Measurements from ENCODE around the gene HNRNPUL2. TPM values are rescaled to one million over a fixed set of nuclear protein-coding genes. Genes with fewer than 3 reads are reported as not detected.

The HNRNPUL2 gene
- total RNA-seq, 4 donors from 2014 or later, result 24.2 to 43.7 (median 31.0) TPM

DNA sequence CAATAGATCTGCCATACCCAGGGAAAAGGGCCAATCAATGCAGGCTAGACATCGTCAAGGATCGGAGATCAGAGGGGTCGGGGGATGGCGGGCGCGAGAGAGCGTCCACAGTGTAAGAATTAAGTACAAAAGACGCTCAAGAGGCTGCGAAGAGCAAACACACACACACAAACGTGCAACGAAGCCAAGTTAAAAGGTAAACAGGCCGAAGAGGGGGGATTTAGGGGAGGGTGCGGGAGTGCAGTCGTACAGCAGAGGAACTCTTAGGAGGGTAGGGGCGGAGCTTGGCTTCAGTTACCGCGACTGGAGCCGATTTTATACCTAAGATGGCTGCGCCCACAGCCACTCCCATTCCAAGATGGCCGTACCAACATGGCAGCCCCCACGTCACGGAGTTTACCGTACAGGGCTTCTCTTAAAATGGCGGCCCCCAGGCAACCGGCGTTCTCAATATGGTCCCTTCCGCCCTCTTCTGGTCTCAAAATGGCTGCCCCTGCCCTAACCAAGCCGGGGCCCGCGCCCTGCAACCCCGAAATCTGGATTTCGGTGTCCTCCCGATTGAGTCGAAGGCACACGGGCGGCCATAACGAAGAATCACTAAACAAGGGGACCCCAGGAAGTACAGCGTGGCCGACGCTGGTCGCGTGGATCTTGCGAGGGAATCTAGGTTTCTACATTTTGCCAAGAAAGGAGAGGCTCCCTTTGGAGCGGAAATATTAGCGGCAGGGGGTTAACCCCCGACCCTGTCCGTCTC, 17.8 kb downstream of the HNRNPUL2 start:
- H3K27ac ChIP-seq, result peak overlapping the region; percentile 85 to 95 (median 94)
- no peaks in the 10 kb centered on the region for H3K27me3 ChIP-seq
- TF ChIP-seq, protein P1, sequence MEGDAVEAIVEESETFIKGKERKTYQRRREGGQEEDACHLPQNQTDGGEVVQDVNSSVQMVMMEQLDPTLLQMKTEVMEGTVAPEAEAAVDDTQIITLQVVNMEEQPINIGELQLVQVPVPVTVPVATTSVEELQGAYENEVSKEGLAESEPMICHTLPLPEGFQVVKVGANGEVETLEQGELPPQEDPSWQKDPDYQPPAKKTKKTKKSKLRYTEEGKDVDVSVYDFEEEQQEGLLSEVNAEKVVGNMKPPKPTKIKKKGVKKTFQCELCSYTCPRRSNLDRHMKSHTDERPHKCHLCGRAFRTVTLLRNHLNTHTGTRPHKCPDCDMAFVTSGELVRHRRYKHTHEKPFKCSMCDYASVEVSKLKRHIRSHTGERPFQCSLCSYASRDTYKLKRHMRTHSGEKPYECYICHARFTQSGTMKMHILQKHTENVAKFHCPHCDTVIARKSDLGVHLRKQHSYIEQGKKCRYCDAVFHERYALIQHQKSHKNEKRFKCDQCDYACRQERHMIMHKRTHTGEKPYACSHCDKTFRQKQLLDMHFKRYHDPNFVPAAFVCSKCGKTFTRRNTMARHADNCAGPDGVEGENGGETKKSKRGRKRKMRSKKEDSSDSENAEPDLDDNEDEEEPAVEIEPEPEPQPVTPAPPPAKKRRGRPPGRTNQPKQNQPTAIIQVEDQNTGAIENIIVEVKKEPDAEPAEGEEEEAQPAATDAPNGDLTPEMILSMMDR (IDR thresholded peaks at IDR 0.05), result peak in 1 of 4 experiments; percentile 34
- TF ChIP-seq POLR2AphosphoS5 (IDR thresholded peaks at IDR 0.05) (peak; percentile 67), POLR2A (IDR thresholded peaks at IDR 0.05) (peak; percentile 30 to 48), EP300 (IDR thresholded peaks at IDR 0.05) (no peak)
- H3K9me3 ChIP-seq, result no peaks in the 10 kb centered on the region
- ATAC-seq, result peak; percentile 93
- WGBS, 2 donors (ENCODE audit: low coverage in 1 of 2), result 0% methylated on average over 21 to 24 of the region's 47 CpGs
- peak overlapping the region; percentile 44 to 68 for H3K4me3 ChIP-seq
- peaks cover 0 to 43% of the 10 kb centered on the region in 2 donors for H3K36me3 ChIP-seq
- H3K4me1 ChIP-seq, result peaks cover 0 to 61% (median 29%) of the 10 kb centered on the region in 3 donors

- Histone ChIP-seq H3K9me3 (no peaks in the 10 kb centered on the region), H3K27me3 (no peaks in the 10 kb centered on the region), H3K27ac (peak overlapping the region; percentile 65 to 95 (median 94)), H3K4me3 (peak overlapping the region; percentile 44 to 68), H3K36me3 (peaks cover 0 to 37% of the 10 kb centered on the region in 2 donors), H3K4me1 (peaks cover 0 to 61% (median 29%) of the 10 kb centered on the region in 3 donors)
- TF ChIP-seq, protein P1 (IDR thresholded peaks at IDR 0.05), result no peak
- no peak for TF ChIP-seq POLR2A (IDR thresholded peaks at IDR 0.05)
- no peak for TF ChIP-seq EP300 (IDR thresholded peaks at IDR 0.05)
- no peak for TF ChIP-seq POLR2AphosphoS5 (IDR thresholded peaks at IDR 0.05)
- no peak for ATAC-seq
- WGBS, 2 donors (ENCODE audit: low coverage in 1 of 2), result 2 to 17% methylated on average over 2 to 7 of the region's 7 CpGs
These were observed 18.5 kb downstream of the HNRNPUL2 start for GRCh38 chr11:62708793-62709192.

DNA sequence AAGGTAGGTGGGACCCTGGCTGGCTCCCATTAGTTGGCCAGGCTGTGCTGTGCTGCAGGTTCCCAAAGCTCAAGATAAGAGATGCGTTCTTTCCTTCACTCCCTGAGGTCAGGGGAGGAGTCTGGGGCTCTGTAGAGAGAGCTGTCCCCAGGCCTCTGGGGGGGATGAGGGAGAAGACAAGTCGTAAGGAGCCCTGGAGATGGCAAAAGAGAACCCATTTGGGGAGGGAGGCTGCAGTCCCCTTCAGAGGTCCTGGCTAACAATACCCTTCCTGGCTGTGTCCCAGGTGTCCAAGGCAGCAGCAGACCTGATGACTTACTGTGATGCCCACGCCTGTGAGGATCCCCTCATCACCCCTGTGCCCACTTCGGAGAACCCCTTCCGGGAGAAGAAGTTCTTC, 18.9 kb downstream of the HNRNPUL2 start:
- no peak for ATAC-seq
- Histone ChIP-seq H3K27ac (peak overlapping the region in 3 of 4 donors; percentile 93 to 95 (median 94)), H3K36me3 (peaks cover 0 to 33% of the 10 kb centered on the region in 2 donors), H3K27me3 (no peaks in the 10 kb centered on the region), H3K4me1 (peaks cover 0 to 59% (median 29%) of the 10 kb centered on the region in 3 donors), H3K9me3 (no peaks in the 10 kb centered on the region), H3K4me3 (peak overlapping the region in 1 of 2 donors; percentile 68)
- WGBS, 2 donors (ENCODE audit: low coverage in 1 of 2), result 48 to 70% methylated on average over 2 to 5 of the region's 5 CpGs
- no peak for TF ChIP-seq EP300 (IDR thresholded peaks at IDR 0.05)

- peaks cover 0 to 50% (median 29%) of the 10 kb centered on the region in 3 donors for H3K4me1 ChIP-seq
- 100% methylated on average over 1 of the region's 10 CpGs for WGBS, 2 donors (ENCODE audit: low coverage in 1 of 2)
- H3K4me3 ChIP-seq, result peak within 1 kb of the TSS; percentile 27 to 68
- peak within 1 kb of the TSS; percentile 34 to 95 (median 94) for H3K27ac ChIP-seq
- ATAC-seq, result no peak
- peaks cover 0 to 27% of the 10 kb centered on the region in 2 donors for H3K36me3 ChIP-seq
- H3K27me3 ChIP-seq, result no peaks in the 10 kb centered on the region
- TF ChIP-seq EP300 (IDR thresholded peaks at IDR 0.05) (no peak), POLR2A (IDR thresholded peaks at IDR 0.05) (no peak), POLR2AphosphoS5 (IDR thresholded peaks at IDR 0.05) (no peak)
- TF ChIP-seq, protein P1 (IDR thresholded peaks at IDR 0.05), result no peak
- no peaks in the 10 kb centered on the region for H3K9me3 ChIP-seq
These were observed 19.9 kb downstream of the HNRNPUL2 start, which contains the start of the genes BSCL2 and GNG3 for GRCh38 chr11:62707277-62707861. BSCL2 (minus strand) TSS chr11:62707424; CDS start chr11:62707195, 229 bp downstream. GNG3 (plus strand) TSS chr11:62707676; CDS start chr11:62708296, 620 bp downstream.

DNA sequence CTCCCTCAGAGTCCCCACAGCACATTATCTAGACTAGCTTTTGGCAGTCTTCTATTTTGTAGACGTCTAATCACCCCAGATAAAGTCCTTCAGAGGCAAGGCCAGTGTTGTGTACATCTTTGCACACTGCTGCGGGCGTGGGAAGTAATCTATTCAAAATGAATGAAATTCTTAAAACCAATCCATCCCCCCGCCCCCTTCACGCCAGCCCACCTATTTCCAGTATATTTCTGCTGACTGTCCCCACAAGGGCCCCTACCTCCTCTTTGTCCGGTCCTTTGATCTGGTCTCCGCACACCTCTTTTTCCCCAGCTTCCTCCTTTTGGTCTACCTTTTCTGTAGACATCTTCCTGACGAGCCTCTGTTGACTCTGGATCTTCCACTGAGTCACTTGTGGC, 20.4 kb downstream of the HNRNPUL2 start:
- Histone ChIP-seq H3K27ac (peak overlapping the region; percentile 34 to 95 (median 92)), H3K36me3 (peaks cover 0 to 27% of the 10 kb centered on the region in 2 donors), H3K4me1 (peaks cover 0 to 50% (median 29%) of the 10 kb centered on the region in 3 donors), H3K4me3 (peak overlapping the region in 1 of 2 donors; percentile 62), H3K9me3 (no peaks in the 10 kb centered on the region), H3K27me3 (no peaks in the 10 kb centered on the region)
- WGBS, 2 donors (ENCODE audit: low coverage in 1 of 2), result 68 to 78% methylated on average over 7 to 8 of the region's 8 CpGs
- ATAC-seq, result no peak
- TF ChIP-seq EP300 (IDR thresholded peaks at IDR 0.05) (no peak), POLR2A (IDR thresholded peaks at IDR 0.05) (no peak)
- TF ChIP-seq, protein P1 (IDR thresholded peaks at IDR 0.05), result no peak

Data from gastroesophageal sphincter (tissue), 4 donors.